Heart left ventricle (tissue), 16 donors: ENCODE measurements around the gene MEGF11. TPM values are rescaled to one million over a fixed set of nuclear protein-coding genes. Genes with fewer than 3 reads are reported as not detected.

Experiments used
- ATAC-seq, 4 donors: fragments of 200-7000 bp; cut with Tn5 transposase; one replicate each; pipeline ENCODE4 v1.9.1; 2020 to 2022; ENCODE audit warnings: moderate library complexity in 4 of 4, mild to moderate bottlenecking in 3 of 4, moderate number of reproducible peaks in 1 of 4
- DNase-seq, 5 donors: peaks; one replicate each; pipeline ENCODE4 v3.0.0-alpha.2; 2020
- H3K27ac ChIP-seq, 12 donors: fragments of 200-600 bp; sonication (generic) in 4 of 12; one replicate each; pipeline versions ENCODE4 v1.5.0 to v1.8.0; 2016 to 2022; ENCODE audit warnings: mild to moderate bottlenecking in 2 of 12
- H3K27me3 ChIP-seq, 9 donors: fragments of 200-600 bp; sonication (generic) in 2 of 9; one replicate each; pipeline versions ENCODE4 v1.5.1 to v1.8.0; 2016 to 2022; ENCODE audit warnings: mild to moderate bottlenecking in 3 of 9
- H3K36me3 ChIP-seq, 9 donors: fragments of 200-600 bp; sonication (generic) in 2 of 9; one replicate each; pipeline versions ENCODE4 v1.5.0 to v1.8.0; 2018 to 2022; ENCODE audit warnings: mild to moderate bottlenecking in 2 of 9
- H3K4me1 ChIP-seq, 12 donors: fragments of 200-600 bp; sonication (generic) in 4 of 12; one replicate each; pipeline versions ENCODE4 v1.5.0 to v1.8.0; 2016 to 2022; ENCODE audit warnings: mild to moderate bottlenecking in 3 of 12
- H3K4me3 ChIP-seq, 12 donors: fragments of 200-600 bp; sonication (generic) in 4 of 12; one replicate each; pipeline versions ENCODE4 v1.5.0 to v1.8.0; 2017 to 2022; ENCODE audit warnings: mild to moderate bottlenecking in 9 of 12, moderate library complexity in 4 of 12
- H3K9me3 ChIP-seq, 12 donors: fragments of 200-600 bp; sonication (generic) in 4 of 12; one replicate each; pipeline versions ENCODE4 v1.5.0 to v1.8.0; 2016 to 2022; ENCODE audit warnings: mild to moderate bottlenecking in 1 of 12
- POLR2A ChIP-seq, 2 donors: fragments of 450-650 bp; IDR thresholded peaks; one replicate each; pipeline ENCODE4 v1.6.1; 2017; ENCODE audit warnings: antibody characterized with exemption in 2 of 2, mild to moderate bottlenecking in 2 of 2, moderate library complexity in 2 of 2
- WGBS, 4 donors: extraction: QIAGEN DNeasy Blood & Tissue Kit in 2 of 4; methylation state at CpG; one replicate each; pipeline versions ENCODE4 v1.1.5 to v1.1.7; 2013 to 2018; 5-methylcytosine and 5-hydroxymethylcytosine counted together
- intact Hi-C, 10 donors: fragments of 100-400 bp; cut with DNase I; formaldehyde crosslinking; loops; one replicate each; pipeline versions ENCODE4 v1.11.1 to v1.14.2; 2022
- polyA plus RNA-seq, 2 donors: library from polyadenylated mRNA; stranded (reverse); fragments of 200-250 nt; gene quantifications; one replicate each; pipeline ENCODE4 v1.2.3, GENCODE V29; 2013
- total RNA-seq, 9 donors: library from RNA; depleted of rRNA in 2 of 9; stranded (reverse); fragments of >200 nt in 2 of 9; fragmentation: NEBNext Ultra II Directional in 3 of 9; extraction: Animal tissue kit (Norgen Biotek cat#: 25700) in 3 of 9; gene quantifications; one replicate each; pipeline versions ENCODE4 v1.1.0 to v1.2.4, GENCODE V29; 2016 to 2023
- TF ChIP-seq, protein P1 (sequence below), 12 donors: fragments of 200-600 bp; sonication (generic) in 4 of 12; IDR thresholded peaks; one replicate each; pipeline versions ENCODE4 v1.5.0 to v1.8.0; 2018 to 2022; ENCODE audit warnings: antibody characterized with exemption in 12 of 12, mild to moderate bottlenecking in 5 of 12
- donor health status: ischemic (EF 13 %, LVEDD 7.1; RV severe dilation, severe dysfunction).
- donor health status: healthy with polysubstance abuse.
- donor health status: DM: no; HTN: yes; CAD: no.
- donor health status: DM: no; HTN: no; CAD: no.
- donor health status: ischemic (EF 25% LVEDD 6.9; RV normal size, moderate dysfunction).
- donor health status: ischemic (EF 25% LVEDD 5.7; RV mildly dilated, moderate dysfunction).
- donor health status: healthy.
- donor health status: DM: yes; HTN: yes; CAD: no.
- donor health status: ischemic (EF 35%, LVEDD 5.7; RV mildly dilated, moderate dysfunction).
- donor health status: nonischemic (EF 11% LVEDD 7.7; RV severe dilation, severe dysfunction).
- donor health status: DM: yes; HTN: yes; CAD: no.
- donor health status: PGD.
- donor health status: ischemic (EF 29% LVEDD 5.4; RV normal size, mild dysfunction).
- donor health status: nonischemic (EF 23%, LVEDD 6.1; RV moderate dilation, normal function).

Gene MEGF11
- total and polyA plus RNA-seq, 11 donors, result 0.07 TPM; not detected in 10

DNA sequence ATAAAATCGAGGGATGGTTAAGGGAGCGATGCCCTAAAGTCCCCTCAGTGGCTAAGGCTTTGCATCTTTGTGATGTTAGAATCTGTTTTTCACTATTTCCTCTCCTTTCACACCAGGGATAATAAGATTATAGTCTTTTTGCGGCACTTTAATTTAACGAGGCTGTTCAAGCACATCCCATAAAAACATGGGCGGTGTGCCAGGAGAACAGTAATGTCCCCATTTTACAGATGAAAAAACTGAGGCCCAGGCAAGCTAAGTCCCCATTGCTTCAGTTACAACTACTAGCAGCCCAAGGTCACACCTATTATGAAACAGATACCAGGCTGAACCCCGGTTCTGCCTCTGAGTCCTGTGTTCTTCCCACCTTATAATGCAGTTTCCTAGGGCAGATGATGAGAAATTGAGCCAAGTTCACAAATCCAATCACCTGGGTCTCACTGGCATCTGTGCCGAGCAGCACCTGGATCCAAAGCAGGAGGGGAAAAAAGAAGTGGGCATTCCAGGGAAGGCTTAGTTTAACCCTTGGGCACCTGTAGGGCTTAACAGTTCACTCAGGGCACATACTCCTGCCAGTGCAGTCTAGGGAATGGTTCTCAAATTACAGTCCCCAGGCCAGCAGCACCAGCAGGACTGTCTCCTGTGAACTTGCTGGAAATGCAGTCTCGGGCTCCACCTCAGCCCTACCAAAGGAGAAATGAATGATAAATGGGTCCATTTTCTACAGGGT lies 215.0 kb downstream of the MEGF11 start:
- no peak for ATAC-seq
- peaks cover 0 to 59% (median 7%) of the 10 kb centered on the region in 9 donors for H3K27me3 ChIP-seq
- TF ChIP-seq, protein P1, sequence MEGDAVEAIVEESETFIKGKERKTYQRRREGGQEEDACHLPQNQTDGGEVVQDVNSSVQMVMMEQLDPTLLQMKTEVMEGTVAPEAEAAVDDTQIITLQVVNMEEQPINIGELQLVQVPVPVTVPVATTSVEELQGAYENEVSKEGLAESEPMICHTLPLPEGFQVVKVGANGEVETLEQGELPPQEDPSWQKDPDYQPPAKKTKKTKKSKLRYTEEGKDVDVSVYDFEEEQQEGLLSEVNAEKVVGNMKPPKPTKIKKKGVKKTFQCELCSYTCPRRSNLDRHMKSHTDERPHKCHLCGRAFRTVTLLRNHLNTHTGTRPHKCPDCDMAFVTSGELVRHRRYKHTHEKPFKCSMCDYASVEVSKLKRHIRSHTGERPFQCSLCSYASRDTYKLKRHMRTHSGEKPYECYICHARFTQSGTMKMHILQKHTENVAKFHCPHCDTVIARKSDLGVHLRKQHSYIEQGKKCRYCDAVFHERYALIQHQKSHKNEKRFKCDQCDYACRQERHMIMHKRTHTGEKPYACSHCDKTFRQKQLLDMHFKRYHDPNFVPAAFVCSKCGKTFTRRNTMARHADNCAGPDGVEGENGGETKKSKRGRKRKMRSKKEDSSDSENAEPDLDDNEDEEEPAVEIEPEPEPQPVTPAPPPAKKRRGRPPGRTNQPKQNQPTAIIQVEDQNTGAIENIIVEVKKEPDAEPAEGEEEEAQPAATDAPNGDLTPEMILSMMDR (IDR thresholded peaks at IDR 0.05), result no peak
- no peak for TF ChIP-seq POLR2A (IDR thresholded peaks at IDR 0.05)

DNA sequence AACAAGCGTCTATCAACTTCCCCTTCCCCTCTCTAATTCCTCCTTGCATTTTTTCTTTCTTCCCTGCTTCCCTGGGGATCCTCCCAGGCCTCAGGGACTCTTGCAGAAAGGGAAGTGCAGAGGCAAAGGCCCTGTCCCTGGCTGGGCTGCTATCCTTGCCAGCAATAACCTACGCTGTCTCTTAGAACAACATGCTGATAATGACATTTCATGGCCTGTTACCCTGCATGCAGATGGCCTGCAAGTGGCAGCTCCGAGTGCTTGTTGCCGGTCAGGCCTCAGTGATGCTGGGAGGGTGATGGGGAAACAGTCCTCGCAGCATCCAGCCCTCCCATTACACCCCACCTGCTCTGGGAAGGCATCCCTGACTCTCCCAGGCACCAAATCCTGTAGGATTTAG lies 216.7 kb downstream of the MEGF11 start:
- TF ChIP-seq, protein P1 (IDR thresholded peaks at IDR 0.05), result no peak
- TF ChIP-seq POLR2A (IDR thresholded peaks at IDR 0.05), result no peak
- H3K27ac ChIP-seq, result no peak overlapping the region
- peaks cover 0 to 51% (median 6%) of the 10 kb centered on the region in 9 donors for H3K27me3 ChIP-seq
- DNase-seq (no peak), ATAC-seq (no peak)
- no peaks in the 10 kb centered on the region for H3K36me3 ChIP-seq
- H3K4me3 ChIP-seq, result no peak overlapping the region
- intact Hi-C loops, result no loop called here
- peaks cover 0 to 6% (median 0%) of the 10 kb centered on the region in 12 donors for H3K9me3 ChIP-seq
- H3K4me1 ChIP-seq, result no peaks in the 10 kb centered on the region
- WGBS, 4 donors, result 44 to 59% (median 49%) methylated on average over 5 of the region's 5 CpGs

More for the DNA sequence above, 215.0 kb downstream of the MEGF11 start:
- Histone ChIP-seq H3K9me3 (no peaks in the 10 kb centered on the region), H3K36me3 (no peaks in the 10 kb centered on the region), H3K4me3 (no peak overlapping the region), H3K27ac (no peak overlapping the region), H3K4me1 (no peaks in the 10 kb centered on the region)
- intact Hi-C loops, result no loop called here
- no peak for DNase-seq
- WGBS, 4 donors, result 66 to 70% (median 68%) methylated on average over 8 of the region's 8 CpGs

DNA sequence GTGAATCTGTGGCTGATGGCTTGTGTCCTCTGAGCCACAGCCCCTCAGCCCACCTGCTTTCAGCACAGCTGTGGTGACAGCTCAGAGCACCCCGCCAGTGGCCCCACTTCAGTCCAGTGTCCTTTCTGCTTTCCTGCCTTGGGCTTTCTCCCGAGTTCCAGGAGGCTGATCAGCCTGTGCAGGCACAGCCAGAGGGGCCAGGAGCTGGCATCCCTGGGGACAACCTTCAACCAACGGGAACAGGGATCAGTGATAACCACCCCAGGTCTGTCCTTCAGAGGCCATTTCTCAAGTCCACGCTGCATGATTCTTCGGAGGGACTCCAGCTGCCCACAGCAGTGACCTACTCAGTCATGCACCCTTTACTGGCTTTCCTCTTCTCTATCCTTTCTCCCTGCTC lies 217.6 kb downstream of the MEGF11 start:
- no peaks in the 10 kb centered on the region for H3K4me1 ChIP-seq
- intact Hi-C loops, result no loop called here
- H3K27ac ChIP-seq, result no peak overlapping the region
- no peak overlapping the region for H3K4me3 ChIP-seq
- DNase-seq (no peak), ATAC-seq (no peak)
- no peaks in the 10 kb centered on the region for H3K36me3 ChIP-seq
- TF ChIP-seq, protein P1 (IDR thresholded peaks at IDR 0.05), result no peak
- no peak for TF ChIP-seq POLR2A (IDR thresholded peaks at IDR 0.05)
- H3K9me3 ChIP-seq, result peaks cover 0 to 7% (median 0%) of the 10 kb centered on the region in 12 donors
- H3K27me3 ChIP-seq, result peaks cover 0 to 41% (median 6%) of the 10 kb centered on the region in 9 donors
- WGBS, 4 donors, result 49 to 67% (median 58%) methylated on average over 5 of the region's 5 CpGs

DNA sequence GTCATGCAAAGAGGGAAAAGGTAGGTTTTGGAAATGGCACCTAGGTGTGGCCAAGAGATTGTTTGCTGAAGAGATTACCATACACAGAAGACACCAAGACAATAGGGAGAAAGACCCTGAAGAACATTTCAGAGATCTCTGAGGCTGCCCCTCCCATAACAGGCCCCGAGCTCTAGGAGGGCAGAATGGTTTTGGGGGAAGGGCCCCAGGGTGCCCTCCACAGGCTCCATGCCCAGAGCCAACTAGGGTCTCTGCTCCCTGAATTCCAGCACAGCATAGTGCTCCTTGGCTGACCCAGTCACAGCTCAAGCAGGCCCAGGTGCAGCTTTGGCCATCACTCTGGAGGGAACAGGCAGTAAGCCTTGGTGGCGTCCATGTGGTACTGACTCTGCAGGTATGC lies 220.4 kb downstream of the MEGF11 start:
- H3K9me3 ChIP-seq, result peaks cover 0 to 7% (median 0%) of the 10 kb centered on the region in 12 donors
- ATAC-seq, result no peak
- no peaks in the 10 kb centered on the region for H3K36me3 ChIP-seq
- no peak for DNase-seq
- peaks cover 0 to 28% (median 6%) of the 10 kb centered on the region in 9 donors for H3K27me3 ChIP-seq
- 79 to 93% (median 89%) methylated on average over 1 to 2 of the region's 2 CpGs for WGBS, 4 donors
- no peak overlapping the region for H3K4me3 ChIP-seq
- intact Hi-C loops, result no loop called here
- H3K27ac ChIP-seq, result no peak overlapping the region
- no peak for TF ChIP-seq POLR2A (IDR thresholded peaks at IDR 0.05)
- TF ChIP-seq, protein P1 (IDR thresholded peaks at IDR 0.05), result no peak
- H3K4me1 ChIP-seq, result no peaks in the 10 kb centered on the region
